Transverse colon (tissue), 4 donors: Measurements from ENCODE around the gene SMARCA2.

ENCODE experiments used
- CTCF ChIP-seq, 5 experiments: fragments of 200-600 bp in 3 of 5; fragments of 450-650 bp in 2 of 5; sonication (generic) in 3 of 5; IDR thresholded peaks; 1 replicate in 2 of 5; 2 replicates in 3 of 5; pipeline ENCODE4 v1.5.1; 2016 to 2017; ENCODE audit warnings: antibody characterized with exemption in 5 of 5, inconsistent platforms in 3 of 5, mild to moderate bottlenecking in 2 of 5, moderate library complexity in 1 of 5
- EP300 ChIP-seq: sonication (generic); formaldehyde crosslinking; IDR thresholded peaks from one replicate; pipeline ENCODE4 v1.6.1; 2017; ENCODE audit warnings: antibody characterized with exemption, low read depth
- POLR2A ChIP-seq: fragments of 450-650 bp; IDR thresholded peaks from one replicate; pipeline ENCODE4 v1.6.1; 2016; ENCODE audit warnings: antibody characterized with exemption, mild to moderate bottlenecking, moderate library complexity
- POLR2AphosphoS5 ChIP-seq, 3 donors: sonication (generic); formaldehyde crosslinking; IDR thresholded peaks; one replicate each; pipeline ENCODE4 v1.6.1; 2016; ENCODE audit warnings: antibody characterized with exemption in 3 of 3

GRCh38 chr9:2242831-2243330 is 227.7 kb downstream of the SMARCA2 start:
- TF ChIP-seq CTCF (IDR thresholded peaks at IDR 0.05) (no peak), POLR2AphosphoS5 (IDR thresholded peaks at IDR 0.05) (no peak), POLR2A (no peak), EP300 (no peak)
